Activated CD4-positive, alpha-beta T cell treated with anti-CD3 and anti-CD28 coated beads, Interleukin-2, amount 50 U/mL, for 4 hours (primary cell): ENCODE data around the gene MESP2.
"Not testable (repeated sequence)": the region's sequence is repeated elsewhere in the genome, so short reads cannot be mapped to it uniquely, and the experiment has no call there.

ENCODE experiments used
- DNase-seq, 2 experiments: peaks; one replicate each; pipeline ENCODE4 v3.0.0-alpha.2; 2020

Gene MESP2

DNA sequence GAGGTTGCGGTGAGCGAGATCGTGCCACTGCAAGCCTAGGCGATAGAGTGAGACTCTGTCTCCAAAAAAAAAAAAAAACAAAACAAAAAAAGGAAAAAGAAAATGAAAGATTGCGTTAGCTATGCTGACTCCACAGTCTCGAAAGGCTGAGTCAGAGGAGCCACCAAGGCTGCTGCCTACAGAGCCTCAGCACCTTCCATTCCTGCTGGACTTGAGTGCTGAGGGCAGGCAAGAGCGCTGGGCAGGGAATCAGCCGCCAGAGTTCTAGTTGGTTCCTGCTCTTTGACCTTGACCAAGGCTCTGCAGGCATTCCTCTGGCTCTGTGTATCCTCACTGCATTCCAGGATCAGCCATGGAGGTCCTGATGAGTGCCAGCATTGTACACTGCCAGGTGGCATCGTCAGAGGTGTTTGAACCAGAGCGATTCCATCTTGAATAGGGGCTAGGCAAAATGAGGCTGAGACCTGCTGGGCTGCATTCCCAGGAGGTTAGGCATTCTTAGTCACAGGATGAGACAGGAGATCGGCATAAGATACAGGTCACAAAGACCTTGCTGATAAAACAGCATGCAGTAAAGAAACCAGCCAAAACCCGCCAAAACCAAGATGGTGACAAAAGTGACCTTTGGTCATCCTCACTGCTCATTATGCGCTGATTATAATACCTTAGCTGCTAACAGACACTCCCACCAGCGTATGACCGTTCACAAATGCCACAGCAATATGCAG is 5.9 kb downstream of the MESP2 start:
- DNase-seq, result no peak

DNA sequence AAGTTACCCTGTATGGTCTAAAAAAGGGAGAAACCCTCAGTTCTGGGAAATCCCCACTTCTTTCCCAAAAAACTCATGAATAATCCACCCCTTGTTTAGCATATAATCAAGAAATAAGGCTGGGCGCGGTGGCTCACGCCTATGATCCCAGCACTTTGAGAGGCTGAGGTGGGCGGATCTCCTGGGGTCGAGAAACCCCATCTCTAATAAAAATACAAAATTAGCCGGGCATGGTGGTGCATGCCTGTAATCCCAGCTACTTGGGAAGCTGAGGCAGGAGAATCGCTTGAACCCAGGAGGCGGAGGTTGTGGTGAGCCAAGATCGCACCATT is 6.5 kb downstream of the MESP2 start:
- not testable (repeated sequence) for DNase-seq

DNA sequence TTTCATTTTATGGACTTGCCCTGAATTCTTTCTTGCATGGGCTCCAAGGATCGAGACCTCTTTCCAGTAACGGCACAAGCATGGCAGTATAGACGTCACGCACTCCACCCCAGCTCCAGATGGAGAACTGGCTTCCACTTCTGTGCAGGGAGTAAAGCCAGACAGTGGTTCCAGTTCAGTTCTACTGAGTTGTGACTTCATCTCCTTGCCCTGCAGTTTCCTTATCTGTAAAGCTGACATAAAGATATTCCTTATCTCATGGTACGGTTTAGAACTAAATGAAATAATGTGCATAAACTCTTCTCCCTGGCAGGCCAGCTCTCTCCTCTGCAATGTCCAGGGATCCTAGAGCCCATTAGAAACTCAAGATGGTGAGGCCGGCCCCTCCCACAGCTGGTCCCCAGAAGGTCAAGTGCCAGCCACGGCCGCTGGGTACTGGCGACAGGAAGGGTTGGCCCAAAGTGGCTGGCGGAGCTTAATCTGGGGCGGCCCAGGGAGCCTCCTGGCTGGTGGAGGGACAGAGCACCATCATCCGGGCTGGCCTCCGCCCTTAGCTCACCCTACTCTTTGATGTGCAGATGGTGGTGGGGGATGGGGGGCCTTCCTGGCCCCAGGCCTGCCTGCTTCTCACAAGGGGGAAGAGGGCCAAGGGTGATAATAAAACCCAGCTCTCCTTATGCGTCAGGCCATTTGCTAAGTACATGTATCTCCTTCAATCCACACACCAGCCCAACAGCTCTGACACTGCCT is 7.2 kb downstream of the MESP2 start:
- DNase-seq, result no peak

DNA sequence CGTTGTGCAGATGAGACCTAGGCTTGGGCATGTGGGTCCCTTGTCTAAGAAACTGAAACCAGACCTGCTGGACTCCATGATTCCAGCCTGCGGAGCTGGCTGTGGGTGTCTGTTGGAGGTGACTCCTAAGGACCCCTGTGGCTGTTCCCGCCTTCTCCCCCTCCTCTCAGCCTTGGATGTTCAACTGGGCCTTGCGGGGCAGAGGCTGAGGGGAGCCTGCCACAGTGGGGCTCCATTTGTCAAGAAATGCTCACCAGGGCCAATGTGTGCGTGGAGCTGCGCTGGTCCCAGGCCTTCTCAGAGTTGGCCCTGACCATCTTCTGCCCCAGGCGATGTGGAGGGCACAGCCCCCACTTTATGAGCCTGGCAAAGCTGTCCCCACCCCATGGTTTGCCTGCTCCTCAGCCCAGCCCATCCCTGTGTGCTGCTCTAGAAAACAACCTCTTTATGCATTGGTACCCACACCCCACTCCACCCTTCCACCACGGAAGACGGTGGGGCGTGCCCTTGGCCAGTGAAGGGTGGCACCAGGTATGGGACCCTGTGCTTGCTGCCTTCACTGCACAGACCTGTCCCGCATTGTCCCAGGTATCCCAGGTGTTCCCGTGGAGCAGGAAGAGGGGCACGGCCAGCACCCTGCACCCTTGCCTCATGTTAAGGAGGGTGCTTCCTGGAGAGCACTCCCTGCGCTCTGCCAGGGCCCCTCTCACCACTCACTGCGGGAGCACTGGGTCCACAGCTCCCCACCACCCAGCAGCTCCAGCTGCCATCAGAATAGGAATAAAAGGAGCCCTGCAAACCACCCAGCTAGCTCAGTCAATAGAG is 7.9 kb downstream of the MESP2 start:
- no peak for DNase-seq

DNA sequence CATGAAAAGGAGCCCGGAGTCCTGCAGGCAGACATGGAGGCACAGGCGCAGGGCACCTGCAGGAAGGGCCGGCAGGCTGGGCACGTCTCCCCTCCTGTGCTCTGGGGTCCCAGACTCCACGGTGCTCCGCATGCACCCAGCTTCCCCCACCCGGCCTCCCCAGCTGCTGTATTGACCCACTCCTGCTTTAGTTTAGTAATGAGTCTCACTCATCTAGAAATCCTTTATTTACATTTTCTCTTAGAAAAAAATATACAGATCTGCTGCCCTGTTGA is 8.5 kb downstream of the MESP2 start:
- DNase-seq, result no peak

DNA sequence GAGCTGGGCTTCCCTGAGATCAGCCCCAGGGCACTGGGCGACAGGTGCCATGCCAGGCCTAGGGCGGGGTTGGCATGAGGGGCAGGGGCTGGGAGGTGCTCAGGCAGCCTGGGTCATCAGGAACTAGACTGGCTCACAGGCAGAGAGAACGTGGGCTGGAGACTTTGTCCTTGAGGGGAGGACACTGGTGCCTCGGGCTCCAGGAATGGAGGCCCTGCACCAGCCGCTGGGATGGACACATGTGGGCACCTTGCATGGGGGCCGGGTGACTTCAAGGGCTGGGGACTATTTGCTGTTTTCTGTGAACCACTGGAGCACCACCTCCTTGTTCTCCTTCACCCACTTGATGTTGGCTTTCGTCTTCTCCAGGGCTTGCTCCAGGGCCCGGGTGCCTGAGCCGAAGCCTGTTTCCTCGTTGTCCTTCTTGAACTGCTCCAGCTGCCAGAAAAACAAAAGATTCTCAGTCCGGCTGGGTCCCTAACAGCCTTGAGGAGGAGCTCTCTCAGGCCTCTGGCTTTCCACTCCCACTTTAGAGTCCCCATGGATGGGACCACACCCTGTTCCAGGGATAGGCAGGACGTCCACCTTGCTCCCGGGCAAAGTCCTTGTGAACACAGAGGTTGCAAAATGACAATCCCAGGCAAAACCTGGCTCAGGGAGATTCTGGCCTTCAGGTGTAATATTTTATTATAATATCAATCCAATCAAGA is 9.1 kb downstream of the MESP2 start:
- DNase-seq, result no peak

DNA sequence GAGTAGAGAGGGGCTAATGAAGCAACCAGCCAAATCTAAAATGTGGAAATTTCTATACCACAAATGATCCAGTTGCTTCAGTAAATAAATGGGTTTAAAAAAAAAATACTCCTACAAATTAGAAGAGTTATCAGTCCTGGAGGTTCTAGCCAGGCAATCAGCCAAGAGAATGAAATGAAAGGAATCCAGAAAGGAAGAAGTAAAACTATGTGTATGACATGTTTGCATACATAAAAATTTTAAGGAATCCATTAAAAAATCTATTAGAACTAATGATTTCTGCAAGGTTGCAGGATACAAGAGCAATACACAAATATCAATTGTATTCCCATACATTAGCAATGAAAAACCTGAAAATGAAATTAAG is 9.6 kb downstream of the MESP2 start:
- no peak for DNase-seq

DNA sequence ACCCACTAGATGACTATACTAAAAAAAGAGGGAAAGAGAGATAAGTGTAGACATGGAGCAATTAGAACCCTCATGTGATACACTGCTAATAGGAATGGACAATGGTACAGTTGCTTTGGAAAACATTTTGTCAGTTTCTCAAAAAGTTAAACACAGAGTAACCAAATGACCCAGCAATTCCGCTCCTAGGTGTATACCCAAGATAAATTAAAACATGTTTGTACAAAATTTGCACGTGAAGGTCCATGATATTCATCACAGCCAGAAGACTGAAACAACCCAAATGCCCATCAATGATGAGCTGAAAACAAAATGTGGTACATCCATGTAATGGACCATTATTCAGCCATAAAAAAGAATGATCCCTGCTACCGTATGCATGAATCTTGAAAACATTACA is 11.8 kb downstream of the MESP2 start:
- DNase-seq, result no peak

DNA sequence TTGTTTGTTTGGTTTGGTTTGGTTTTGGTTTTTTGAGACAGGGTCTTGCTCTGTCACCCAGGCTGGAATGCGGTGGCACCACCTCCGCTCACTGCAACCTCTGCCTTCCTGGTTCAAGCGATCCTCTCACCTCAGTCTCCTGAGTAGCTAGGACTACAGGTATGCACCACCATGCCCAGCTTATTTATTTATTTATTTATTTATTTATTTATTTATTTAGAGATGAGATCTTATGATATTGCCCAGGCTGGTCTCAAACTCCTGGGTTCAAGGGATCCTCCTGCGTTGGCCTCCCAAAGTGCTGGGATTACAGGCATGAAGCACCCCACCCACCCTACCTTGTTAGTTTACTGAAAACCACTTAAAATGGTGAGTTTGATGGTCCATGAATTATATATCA is 12.5 kb downstream of the MESP2 start:
- not testable (repeated sequence) for DNase-seq

DNA sequence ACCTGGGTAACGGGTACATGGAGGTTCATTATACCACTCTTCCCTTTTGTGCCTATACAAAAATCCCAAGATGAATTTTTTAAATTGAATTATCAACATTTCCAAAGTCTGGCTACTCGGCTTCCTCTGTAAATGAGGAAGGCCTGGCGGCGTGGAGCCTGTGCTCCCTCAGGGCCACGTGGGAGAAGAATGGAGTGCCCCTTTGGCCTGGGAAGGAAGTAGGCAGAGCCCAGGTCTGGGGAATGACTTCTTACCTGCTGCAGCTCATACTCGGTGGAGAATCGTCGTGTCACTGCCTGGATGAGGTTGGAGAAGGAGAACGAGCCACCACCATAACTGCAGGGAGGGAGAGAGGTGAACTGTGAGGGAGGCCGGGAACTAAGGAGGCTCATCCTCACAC is 14.1 kb downstream of the MESP2 start:
- no peak for DNase-seq

DNA sequence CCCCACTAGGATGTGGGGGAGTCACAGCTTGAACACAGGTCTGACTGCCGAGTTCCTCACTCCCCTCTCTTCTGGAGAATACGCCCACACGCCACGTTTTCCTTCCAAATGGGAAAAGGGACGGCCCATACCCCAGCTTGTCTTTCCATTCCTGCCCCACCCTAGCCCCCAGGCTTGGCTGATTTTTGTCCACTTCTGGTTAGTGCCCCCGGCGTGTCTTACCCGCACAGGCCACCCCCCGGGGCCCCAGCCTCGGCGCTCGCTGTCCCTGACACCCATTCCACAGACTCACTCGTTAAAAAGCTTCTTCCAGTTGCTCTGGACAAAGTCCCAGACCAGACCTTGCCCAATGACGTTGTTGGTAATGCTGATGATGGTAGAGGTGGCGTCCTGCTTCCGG is 14.5 kb downstream of the MESP2 start:
- no peak for DNase-seq

DNA sequence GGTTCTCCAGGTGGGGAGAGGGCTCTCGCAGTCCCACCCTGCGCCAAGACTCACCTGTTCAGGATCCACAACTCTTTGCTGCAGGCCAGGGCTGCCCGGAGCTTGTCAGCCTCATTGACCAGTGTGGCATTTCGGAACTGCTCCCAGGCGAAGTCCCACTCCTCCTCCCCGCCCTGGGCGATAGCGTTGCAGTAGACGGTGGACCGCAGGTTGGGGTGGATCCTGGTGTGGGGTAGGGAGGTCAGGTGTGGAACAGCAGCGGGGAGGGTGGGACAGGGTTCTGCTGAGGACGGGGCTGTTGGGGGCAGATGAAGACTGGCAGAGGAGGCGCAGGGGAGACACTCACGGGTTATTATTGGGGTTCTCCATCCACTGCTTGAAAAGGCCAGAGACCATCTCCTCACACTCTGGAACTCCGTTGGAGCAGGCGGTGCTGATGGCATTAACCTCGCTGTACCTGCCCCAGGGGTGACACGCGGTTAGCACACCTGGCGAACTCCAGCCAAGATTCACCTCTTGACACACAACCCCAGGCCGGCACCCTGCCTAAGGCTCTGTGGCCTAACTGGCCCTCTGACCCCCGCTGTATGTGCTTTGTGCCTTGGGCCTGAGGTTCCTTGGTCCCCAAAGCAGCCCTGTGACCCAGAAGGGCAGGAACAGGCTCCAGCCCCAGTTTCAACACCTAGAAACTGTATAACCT is 16.1 kb downstream of the MESP2 start:
- no peak for DNase-seq

DNA sequence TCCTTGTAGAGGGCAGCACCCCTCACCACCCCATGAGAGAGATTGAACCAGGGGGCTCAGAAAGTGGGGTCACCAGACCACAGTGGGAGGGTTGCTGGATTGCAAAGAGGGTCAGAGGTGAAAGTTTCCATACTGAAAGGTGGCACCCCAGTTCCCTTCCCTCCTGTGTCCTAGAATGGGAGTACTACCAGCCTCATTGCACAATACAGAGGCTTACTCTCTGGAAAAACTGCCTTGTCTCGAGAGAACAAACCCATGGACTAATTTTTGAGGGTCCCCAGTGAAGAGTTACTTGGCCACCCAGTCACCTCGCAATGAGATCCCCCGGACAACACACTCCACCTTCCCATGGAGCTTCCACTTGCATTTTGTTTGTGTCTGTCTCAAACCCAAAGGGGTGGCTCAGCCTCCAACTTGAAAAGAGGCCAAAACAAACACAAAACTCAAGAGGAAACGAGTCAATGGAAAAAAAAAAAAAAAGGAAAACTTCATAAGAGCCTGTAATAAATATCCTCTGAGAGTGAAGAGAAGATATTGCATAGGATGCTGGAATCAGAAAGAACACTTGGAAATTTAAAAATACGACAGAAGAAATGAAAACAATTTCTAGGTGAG is 18.6 kb downstream of the MESP2 start:
- no peak for DNase-seq

DNA sequence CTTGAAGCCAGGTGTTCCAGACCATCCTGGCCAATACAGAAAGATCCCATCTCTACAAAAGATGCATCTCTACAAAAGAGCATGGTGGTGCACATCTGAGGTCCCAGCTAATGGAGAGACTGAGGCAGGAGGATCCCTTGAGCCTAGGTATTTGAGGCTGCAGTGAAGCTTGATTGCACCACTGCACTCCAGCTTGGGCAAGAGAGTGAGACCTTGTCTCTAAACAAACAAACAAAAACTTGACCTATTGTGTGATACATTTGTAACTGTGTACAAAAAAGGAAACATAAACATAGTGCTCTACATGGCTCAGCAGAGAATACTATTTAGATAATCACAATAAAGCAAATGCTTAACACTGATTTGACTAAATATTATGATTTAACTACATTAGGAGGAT is 19.9 kb downstream of the MESP2 start:
- DNase-seq, result no peak

DNA sequence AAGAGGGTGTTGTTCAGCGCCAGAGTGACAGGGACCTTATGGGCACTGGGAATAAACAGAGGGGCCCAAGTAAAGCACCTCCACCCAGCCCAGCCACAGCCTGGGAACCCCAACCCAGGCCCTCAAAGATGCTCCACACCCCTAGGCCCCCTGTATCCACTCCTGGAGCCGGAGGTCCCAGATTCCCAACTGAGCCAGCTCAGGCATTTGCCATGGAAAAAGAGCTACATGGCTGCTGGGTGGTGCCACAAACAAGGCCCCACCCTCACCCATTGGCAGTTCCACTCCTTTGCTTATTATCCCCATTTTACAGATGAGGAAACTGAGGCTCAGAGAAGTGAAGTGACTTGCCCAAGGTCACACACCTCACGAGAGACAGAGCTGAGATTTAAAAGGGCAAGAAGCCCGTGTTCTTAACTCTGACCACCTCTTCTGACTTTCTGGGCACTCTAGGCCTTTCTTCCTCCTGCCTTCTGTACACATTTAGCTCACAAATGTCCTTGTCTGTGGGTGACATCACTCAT is 21.6 kb downstream of the MESP2 start:
- DNase-seq, result no peak

DNA sequence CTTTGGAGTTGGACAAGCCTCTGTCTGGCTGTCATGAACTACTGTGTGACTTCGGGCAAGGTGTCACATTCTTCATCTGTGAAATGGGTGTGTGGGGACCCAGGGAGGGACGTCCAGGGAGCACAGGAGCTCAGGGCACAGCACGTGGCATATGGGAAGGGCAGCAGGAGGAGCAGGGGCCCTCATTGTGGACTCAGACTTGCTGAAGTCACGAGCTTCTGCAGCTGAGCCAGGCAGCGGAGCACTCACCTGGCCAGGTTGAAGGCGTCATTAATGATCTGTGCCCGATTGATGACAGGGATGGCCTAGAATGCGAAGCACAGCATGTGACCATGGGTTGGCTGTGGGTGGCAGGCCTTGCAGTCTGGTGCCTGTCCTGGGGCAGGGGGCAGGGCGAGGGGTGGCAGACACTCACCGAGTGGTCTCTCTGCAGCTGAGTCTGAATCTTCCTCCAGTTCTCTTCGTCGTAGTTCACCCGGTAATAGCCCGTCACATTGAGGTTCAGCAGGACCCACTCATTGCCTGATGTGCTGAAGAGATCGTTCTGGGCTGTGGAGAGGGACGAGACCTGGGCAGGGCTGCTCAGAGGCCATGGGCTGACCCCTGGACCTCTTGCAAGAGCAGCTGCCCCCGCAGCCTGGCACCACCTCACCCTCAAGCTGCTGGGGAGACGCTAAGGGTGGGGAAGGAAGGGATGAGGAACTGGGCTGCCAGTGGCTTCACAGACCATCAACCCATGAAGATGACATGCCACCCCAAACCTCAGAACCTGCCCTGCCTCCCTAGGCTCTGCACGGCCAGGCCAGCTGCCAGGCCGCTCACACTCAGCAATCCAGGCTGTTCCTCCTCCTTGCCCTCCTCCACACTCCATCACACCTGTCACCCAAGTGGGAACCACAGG is 23.1 kb downstream of the MESP2 start:
- DNase-seq, result no peak

DNA sequence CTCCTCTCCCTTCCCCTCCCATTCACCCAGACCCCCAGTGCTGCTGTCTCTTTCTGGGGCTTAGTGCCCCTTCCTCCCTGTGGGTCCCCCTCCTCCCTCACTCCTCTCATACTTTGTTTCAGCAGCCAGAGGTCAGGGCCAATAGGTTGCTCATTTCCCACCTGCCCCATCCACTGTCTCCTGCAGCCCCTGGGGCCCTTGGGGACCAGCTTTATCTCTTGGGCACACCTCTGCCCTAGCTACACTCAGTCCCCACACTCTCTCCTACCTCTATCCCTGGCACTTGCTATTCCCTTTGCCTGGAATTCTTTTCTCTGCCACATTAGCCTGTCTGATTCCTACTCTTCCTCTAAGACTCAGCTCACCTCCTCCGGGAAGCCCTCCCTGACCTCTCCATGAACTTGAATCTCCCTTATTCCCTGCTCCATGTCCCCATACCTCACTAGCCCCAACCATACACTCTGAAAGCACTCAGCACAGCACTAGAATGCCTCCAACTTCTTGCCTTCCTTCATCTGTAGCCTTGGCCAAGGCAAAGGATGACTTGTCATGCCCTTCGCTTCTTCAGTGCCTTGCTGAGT is 23.9 kb downstream of the MESP2 start:
- no peak for DNase-seq

DNA sequence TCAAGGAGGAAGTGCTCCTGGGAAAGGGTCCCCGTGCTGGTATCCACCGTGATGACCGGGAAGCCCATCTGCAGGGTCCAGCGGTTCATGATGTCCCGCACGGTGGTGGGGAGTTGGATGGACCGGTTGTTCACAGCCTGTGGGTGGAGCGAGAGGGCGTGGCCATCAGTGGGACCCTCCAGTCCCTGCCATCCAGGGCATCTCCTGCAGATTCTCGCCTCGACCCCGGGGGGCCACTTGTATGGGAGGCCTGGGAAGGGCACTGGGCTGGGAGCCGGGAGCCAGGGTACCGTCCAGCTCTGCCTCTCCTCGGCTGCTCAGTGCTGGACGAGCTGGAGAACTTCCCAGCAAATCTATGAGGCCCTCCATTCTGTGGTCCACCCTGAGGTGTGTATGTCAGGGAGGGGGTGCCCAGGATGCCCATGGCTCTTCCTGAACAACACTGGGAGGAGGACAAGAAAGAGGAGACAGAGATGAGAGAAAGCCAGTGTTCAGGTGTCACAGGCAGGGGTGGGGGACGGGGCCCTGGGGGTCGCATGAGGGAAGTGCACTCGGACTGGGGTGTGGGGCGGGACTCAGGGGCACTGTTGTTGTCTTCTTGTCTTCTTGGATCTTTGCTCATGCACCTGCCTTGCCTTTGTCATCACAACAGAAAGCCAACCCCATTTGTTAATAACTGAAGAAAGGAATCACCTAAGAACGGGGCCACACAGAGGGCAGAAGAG is 25.5 kb downstream of the MESP2 start:
- no peak for DNase-seq

DNA sequence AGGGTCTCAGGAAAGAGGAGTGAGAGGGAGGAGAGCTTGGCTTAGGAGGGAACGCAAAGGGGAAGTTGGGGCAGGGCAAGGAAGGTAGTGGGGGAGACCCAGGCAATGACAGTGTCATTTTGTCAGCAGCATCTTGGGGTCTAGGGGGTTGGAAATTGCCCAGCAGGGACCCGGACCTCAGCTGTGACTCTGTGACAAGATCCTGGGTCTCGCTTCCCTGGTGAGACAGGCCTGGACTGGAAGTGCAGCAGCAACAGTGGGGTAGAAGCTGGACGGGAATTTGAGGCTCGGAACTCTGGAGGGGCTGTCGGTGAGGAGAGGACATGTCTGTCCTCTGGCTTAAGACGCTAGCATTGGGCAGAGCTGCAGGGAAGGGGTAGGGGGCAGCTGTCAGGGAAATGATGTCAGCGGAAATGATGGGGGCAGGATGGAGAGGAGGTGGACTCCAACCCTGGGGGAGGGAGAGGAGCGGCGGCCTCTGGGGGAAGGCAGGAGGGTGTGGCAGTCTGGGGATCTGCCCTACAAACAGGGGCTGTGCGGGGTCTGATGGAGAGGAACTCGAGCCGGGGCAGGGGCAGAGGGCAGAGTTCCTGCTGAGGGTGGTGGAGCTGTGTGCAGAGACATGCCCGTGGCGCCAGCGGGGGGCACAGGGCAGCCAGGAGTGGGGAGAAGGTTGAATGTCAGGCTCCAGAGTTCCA is 26.2 kb downstream of the MESP2 start:
- DNase-seq, result no peak
